HG02870 (cell line): ENCODE results near the gene DCAF10.
"Not testable (repeated sequence)": the region's sequence is repeated elsewhere in the genome, so short reads cannot be mapped to it uniquely, and the experiment has no call there.

ENCODE experiments used
- ATAC-seq: cut with Tn5 transposase; IDR thresholded peaks from one replicate; pipeline ENCODE4 v1.9.1; 2021; ENCODE audit warnings: mild to moderate bottlenecking, moderate library complexity; ENCODE audit not compliant: unreplicated experiment

Gene DCAF10

DNA sequence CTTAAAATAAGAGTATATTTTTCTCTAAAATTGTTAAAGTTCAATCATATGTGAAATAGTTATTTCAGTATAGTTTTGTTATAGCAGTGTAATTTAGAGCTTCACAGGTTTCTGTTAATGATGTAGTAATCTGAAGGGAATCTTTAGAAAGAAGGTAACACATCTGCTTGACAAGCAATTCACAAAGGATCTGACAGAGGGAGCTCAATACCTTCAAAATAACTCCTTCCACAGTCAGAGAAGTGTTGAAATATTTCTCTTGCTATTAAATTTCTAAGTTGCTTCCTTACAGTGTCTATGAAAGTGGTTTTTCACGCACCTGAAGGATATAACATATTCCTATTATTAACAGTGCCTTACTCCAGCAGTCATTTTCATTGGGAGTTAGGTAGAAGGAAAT, 58.4 kb downstream of the DCAF10 start:
- ATAC-seq: no peak

DNA sequence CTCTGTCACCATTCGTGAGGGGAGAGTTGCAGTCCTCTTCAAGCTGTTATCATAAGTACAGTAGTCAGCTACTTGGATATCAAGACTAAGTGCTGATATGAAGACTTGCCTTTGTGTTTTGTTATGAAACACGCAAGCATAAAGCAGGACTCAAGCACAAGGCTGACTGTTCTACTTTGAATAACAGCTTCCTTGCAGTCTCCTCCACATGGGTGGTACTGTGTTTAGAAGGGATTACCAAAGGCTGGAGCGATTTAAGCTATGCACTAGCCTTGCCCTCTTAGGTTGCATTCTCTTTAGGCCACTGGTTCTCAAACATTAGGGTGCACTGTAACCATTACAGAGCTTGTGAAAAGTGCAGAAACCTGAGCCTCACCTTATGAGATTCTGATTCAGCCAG, 61.9 kb downstream of the DCAF10 start:
- ATAC-seq: no peak

DNA sequence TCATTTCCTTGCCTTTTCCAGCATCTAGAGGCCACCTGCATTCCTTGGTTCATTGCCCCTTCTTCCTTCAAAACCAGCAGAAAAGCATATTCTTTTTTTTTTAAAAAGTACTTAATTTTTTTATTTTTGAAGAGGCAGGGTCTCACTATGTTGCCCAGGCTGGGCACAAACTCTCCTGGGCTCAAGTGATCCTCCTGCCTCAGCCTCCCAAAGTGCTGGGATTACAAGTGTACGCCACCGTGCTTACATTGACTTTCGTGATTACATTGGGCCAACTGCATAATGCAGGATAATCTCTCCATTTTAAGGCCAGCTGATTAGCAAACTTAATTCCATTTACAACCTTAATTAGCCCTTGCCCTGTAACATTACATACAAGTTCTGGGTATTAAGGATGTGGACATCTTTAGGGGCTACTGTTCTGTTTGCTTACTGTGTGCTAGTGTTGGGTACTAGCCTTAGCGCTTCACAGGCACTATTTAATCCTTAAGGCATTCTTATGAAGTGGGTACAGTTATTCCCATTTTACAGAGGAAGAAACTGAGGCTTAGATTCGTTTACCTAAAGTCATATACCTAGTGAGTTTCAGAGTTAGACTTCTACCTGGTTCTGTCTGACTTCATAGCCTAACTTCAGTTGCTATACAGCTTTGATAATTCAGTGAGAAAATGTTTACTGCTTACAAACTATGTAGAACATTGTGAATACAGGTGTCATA, 69.6 kb downstream of the DCAF10 start:
- ATAC-seq: no peak

DNA sequence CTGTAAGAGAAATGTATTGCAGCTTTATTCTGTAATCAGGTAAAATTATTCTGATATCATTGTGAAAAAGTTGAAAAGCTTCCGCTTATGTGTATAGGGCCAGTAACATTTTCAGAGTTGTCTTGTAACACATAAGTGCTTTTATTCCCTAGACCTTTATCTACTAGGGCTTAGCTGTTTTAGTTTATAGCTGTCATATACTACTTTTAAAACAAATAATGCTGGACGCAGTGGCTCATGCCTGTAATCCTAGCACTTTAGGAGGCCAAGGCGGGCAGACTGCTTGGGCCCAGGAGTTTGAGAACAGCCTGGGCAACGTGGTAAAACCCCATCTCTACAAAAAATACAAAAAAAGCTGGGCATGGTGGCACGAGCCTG, 70.2 kb downstream of the DCAF10 start:
- ATAC-seq: no peak

DNA sequence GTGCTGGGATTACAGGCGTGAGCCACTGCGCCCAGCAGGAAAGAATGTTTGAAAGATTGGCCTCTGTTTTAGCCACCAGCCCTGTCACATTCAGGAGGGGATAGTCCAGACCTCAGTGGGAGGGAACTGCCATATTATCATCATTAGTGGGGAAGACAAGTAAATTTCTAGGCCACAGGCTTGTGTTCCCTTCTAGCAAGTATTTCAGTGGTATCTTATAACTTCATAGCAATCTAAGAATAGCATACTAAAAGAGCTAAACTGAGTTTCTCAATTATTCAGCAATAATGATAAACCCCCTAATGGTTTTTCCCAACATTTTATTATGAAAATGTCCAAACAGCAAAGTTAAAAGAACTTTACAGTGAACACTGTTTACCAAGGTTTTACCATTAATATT, 73.4 kb downstream of the DCAF10 start:
- ATAC-seq: no peak

DNA sequence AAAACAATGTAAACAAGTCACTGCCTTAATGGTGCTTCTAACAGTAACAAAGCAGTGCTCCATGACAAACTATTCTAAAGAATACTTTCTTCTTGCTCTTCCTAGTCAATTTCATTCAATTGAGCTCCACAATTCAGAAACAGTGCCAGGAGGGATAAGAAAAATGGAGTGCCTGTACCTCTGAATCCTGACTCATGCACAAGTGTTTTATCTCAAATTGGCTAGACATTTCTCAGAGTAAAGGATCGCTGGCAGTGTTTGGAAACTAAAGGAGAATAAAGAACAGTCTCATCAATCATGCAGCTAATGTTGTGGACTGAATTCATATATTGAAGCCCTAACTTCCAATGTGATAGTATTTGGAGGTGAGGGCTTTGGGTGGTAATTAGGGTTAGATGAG, 75.8 kb downstream of the DCAF10 start:
- no peak for ATAC-seq

DNA sequence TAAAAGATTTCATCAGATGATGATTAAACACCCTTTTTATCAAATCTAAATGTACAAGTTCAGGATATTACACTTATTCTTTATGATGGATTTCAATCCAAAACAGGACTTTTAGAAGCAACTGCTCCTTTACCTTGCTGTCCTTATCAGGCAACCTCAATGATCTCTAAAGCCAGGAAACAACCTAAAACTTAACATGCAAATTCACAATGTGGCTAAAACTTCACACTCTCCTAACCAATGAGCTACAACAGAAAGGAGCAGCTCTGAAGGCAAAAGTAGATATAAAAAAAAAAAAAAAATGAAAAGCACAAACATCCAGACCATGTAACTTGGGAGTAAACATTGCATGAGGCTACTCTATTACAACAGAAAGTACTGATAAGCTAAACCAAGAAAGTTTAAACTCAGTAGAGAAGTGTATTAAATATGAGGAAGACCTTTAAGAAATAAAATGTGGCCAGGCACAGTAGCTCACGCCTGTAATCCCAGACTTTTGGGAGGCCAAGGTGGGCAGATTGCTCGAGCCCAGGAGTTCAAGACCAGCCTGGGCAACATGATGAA, 80.4 kb downstream of the DCAF10 start:
- ATAC-seq: no peak

DNA sequence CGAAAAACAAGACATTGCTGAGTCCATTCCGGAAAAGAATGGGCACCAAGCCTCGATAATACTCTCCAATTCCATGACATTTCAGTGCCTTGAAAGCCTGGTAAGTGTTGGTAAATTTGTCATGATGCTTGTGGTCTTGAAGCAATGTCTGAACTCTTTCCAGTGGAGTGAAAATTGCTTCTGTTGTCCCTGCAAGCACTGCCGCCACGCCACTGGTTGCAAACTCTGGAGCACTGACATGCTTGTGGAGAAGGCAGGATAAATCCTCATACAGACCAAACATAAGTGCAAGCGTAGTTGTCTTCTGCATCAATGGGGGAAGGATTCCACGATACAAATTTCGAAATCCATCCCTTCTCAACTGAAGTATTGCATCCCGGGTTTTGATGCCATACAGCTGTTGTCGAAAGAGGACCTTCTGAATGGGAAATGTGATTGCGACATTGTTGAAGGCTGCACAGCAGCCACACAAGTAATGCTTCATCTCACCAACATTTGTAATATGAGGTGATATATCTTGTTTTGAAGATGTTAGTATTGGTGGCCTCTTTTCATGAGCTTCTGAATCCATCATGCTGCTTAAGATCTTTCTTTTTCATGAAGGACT, 87.5 kb downstream of the DCAF10 start:
- not testable (repeated sequence) for ATAC-seq

DNA sequence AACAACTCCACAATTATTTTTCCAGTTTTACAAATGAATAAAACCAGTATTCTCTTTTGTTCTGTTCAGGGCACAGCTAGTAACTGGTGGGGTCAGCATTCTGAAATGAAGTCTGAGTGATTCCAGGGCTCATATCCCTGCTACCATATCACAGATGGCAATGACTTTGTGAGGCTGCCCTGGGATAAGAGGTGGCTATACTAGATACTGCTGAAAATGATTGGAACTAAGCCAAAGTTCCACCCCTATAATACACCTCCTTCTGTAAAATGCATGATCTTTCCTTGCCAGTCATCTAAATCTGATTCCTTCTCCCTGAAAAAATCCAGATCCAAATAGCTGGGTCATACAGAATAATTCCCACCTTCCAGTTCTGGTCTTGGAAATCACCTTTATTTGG, 88.9 kb downstream of the DCAF10 start:
- no peak for ATAC-seq

DNA sequence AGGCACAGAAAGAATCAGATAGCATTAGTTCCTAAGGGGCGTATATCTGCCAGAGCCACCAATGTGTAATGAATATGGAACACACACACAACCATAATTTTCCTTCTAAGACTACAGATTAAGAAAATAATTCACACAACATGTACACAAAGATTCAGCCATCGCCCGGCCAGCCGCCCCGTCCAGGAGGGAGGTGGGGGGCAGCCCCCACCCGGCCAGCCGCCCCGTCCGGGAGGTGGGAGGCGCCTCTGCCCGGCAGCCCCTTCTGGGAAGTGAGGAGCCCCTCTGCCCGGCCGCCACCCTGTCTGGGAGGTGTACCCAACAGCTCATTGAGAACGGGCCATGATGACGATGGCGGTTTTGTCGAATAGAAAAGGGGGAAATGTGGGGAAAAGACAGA, 90.4 kb downstream of the DCAF10 start:
- ATAC-seq: not testable (repeated sequence)

DNA sequence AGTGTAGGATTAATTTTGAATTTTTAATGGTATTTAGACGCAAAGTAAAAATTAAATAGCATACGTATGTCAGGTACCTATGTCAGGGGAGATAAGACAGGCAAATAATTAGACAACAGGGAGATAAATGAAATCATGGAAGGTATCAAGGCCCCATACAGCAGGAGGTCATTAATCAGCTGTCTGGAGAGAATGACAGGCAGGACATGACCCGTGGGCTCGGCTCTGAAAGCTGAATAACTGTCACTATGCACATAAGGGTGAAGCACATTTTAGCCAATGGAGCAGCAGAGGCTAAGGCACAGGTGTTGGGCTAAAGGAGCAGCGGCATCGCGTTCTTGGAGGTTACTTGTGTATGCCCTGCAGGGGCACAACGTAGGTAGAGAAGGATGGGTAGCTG, 91.5 kb downstream of the DCAF10 start:
- ATAC-seq: no peak

DNA sequence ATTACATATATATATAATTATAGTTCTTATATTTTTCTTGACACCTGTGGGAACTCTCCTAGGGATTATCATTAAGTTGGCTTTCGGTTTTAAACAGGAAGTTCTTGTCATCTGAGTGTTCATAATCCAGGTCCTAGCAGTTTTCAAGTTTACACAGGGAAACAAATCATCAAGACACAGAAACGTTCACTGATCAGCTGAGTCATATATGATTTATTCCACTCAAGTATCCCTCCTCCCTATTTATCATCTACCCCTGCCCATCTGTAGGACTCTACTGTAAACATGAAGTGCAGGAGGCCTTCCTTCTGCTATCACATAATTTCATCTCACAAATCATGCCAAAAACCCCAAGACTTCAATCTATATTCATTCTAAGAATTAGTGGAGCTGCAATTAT, 97.1 kb downstream of the DCAF10 start:
- no peak for ATAC-seq

DNA sequence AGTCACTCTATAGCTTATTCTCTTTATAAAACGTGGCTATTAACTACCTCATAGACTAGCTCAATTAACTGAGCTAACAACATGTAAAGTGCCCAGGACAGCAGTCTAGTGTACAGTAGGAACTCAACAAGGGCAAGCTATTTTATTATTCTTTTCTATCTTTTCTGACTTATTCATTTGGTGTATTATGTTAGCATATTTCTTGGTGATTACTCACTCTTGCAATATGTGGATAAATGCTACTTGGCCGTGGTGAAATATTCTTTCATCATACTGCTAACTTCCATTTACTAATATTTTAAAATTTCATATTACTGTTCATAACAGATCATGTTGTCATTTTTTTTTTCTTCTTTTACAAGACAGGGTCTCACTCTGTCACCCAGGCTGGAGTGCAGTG, 98.4 kb downstream of the DCAF10 start:
- no peak for ATAC-seq

DNA sequence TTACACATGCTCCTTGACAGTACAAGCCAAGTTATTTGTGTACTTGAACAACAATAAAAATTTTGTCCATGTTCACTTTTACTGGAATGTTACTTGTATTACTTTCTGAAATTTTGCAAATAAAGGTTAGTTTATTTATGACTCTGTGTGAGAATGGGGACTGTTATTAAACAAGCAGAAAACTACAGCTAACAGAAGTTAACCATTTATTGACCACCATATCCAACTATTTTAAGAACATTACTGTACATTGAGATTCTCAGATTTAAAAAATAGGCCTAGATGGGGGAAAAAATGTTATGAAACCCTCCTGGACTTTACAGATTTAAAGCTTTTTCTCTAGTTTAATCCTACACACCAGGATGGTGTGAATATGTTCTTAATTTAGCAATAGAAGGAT, 101.5 kb downstream of the DCAF10 start:
- no peak for ATAC-seq

DNA sequence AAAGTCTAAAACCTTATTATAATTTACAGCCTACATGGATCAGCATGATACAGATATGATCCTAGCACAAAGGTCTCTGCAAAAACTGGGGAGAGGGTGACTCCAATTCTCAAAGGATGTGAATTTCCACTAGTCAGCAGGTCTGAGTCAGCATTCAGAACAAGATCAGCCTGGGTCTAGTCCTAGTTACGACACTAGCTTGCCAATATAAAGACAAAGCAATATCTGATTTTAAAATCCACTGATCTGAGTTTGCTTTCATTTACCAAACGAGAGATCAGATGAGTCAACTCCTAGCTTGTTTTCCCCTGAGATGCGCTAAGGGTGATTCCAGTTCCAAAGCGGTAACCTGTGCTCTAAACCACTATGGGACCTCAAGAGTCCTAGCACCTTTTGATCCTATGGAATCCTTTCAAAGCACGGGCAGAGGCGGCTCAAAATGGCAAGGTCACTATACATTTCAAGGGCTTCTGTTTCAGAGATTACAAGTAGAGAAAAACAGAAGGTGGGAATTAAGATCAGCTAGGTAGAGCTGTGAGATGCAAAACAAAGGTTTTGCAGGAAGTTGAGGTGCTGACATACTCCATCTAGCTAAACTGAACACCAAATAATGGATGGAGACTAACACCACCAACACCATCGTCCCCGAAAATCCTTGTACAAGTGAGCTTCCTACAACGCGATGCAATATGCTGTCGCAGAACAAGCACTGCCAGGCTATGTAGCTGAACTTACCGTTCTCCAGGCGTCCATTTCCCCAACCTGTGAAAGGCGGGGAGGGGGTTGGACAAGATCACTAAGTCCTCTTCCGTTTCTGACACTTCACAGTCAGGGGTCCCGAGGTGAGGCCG, 102.4 kb downstream of the DCAF10 start:
- ATAC-seq: peak; percentile 8

DNA sequence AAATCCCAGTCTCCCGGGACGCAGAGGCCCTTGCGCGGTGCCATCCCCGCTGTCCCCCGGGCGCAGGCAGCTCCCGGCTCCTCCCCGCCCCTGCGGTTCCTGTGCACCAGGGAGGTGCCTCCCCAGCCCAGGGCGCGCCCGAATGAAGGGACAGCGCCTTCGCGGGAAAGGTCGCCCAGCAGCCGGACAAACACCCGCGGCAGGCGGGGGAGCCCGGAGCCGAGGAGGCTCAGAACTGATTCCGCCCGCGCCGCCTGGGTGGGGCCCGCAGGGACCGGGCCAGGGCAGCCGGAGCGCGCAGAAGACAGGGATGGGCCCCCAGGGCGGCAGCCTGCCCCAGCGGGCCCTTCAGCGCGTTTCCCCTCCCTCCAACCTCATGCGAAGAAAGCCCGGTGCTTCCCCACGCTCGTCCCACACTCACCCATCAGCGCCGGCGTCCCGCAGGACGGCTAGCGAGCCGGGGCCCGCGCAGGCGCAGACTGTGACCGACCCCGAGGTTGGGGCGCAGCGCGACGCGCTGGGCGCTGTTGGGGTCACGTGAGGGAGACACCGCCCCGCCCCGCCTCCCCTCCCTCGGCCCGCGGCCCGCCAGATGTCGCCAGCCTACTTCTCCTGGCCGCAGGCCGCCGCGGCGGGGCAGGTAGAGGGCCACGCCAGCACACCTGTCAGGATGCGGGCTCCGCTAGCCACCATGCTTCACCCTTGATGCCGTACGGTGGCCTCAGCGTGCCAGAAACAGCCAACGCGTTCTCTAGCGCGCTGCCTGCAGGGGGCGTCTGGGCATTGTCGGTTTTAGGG, 103.2 kb downstream of the DCAF10 start, which contains the start of gene SLC25A51:
TSS of gene SLC25A51 (minus strand) at position 481 of the 798 bp plus-strand sequence. CDS start 15,577 bp downstream, outside the sequence.
- peak; percentile 89 for ATAC-seq

DNA sequence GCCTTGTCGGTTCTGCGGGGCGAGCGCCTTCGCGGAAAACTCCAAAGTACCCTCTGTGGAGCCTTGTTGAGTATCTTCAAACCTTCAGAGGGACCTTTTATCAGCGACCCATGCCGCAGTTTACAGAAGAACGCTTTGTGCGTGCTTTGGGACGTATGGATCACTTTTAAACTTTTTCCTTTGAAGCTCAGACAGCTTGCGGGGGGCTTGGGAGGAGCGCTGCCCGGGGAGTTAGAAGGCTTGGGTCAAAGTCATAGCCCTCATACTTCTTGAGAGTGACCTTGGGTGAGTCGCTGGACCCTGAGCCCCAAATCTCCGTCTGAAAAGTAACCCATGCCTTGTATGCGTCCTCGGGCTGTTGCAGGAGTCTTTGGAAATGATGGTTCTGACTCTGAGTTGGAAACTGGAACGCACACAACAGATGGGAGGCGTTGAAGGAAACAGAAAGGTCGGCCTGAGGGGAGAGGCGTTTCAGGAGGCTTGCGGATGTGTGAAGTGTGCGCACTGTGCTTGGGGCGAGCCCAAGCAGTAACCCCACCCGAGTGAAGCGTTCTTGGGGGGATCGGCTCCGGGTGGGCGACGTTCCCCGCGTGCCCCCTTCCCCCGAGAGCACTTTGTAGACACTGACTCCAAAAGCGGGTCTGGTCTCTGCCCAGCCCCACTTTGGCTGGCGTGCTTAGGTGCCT, 104.0 kb downstream of the DCAF10 start:
- ATAC-seq: no peak

DNA sequence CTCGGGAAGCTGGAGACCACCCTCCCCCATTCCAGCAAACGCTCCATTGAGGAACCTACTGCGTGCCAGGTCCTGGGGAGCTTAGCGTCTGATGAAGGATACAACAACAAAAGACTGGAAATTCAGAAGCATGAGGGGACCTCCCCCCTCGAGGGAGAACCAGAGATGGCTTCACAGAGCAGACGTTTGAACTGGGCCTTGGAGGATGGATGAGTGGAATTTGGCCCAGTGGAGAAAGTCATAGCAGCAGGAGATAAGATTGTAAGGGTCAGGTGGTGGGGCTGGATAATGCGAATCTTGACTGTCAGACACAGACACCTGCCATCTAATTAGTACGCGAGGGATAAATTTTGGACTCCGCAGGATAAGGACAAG, 104.5 kb downstream of the DCAF10 start:
- ATAC-seq: no peak

DNA sequence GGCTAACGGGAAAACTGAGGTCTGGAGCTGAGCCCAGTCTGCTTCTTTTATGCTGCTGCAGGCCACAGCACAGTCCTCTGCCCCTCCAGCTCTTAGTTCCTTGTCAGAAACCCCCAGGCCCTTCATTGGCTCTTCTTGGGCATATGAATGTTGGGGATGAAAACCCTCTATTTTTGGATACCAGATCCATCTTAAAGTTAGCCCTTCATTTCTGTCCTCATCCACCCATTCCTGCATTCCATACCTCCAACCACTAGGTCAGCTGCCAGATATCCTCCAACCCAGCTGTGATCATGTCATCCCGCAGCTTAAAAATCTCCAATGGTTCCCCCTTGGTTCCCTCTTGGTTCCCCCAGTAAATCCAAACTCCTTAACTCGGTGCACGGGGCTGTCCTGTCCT, 105.2 kb downstream of the DCAF10 start:
- ATAC-seq: no peak
